ENCODE results near the gene WASF2.

DNA sequence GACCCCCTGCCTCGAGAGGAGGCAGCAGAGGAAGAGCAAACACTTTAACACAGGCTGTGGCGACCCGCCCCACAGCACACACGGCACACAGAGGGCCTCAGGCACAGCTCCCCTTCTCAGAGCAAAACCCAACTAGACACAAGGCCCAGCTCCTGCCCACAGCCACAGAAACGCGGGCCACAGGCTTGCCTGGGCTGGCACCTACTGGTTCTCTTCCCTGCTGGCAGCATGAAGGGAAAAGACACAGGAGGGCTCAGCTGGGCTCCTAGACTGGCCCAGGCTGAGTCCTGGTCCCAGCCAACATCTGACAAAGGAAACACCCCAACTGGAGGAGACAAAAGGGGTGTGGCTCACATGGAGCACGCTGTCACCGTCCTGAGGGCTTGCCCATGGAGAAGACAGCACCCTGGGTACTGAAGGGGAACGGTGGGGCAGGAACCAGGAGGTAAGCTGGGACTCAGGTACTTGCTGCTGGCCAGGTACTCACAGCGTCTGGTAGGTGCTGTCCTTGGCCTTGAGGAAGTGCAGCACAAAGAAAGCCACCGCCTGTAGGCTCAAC is 110.3 kb downstream of the WASF2 start:
- no peak for TF ChIP-seq POLR2AphosphoS5 (IDR thresholded peaks at IDR 0.05; ENCODE audit: low read depth)
- TF ChIP-seq, protein P1, sequence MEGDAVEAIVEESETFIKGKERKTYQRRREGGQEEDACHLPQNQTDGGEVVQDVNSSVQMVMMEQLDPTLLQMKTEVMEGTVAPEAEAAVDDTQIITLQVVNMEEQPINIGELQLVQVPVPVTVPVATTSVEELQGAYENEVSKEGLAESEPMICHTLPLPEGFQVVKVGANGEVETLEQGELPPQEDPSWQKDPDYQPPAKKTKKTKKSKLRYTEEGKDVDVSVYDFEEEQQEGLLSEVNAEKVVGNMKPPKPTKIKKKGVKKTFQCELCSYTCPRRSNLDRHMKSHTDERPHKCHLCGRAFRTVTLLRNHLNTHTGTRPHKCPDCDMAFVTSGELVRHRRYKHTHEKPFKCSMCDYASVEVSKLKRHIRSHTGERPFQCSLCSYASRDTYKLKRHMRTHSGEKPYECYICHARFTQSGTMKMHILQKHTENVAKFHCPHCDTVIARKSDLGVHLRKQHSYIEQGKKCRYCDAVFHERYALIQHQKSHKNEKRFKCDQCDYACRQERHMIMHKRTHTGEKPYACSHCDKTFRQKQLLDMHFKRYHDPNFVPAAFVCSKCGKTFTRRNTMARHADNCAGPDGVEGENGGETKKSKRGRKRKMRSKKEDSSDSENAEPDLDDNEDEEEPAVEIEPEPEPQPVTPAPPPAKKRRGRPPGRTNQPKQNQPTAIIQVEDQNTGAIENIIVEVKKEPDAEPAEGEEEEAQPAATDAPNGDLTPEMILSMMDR (IDR thresholded peaks at IDR 0.05; ENCODE audit: insufficient read depth, low read length) = no peak
